K562 (cell line): ENCODE results near the gene ACKR2. TPM values are rescaled to one million over a fixed set of nuclear protein-coding genes. Genes with fewer than 3 reads are reported as not detected.
A peak's percentile ranks its signal among the peaks of the same experiment; 100 is the strongest.

Source experiments
- ETV5 ChIP-seq: sonication (generic); formaldehyde crosslinking; IDR thresholded peaks from 2 replicates; pipeline ENCODE4 v1.4.0; 2020; ENCODE audit warnings: low read depth, mild to moderate bottlenecking, missing genetic modification reagents
- GTF2A2 ChIP-seq: IDR thresholded peaks from 2 replicates; pipeline ENCODE4 v1.6.1; 2016; ENCODE audit warnings: mild to moderate bottlenecking, missing genetic modification characterization, missing compliant biosample characterization
- GTF2E2 ChIP-seq: fragments of 200-800 bp; sonication (Bioruptor generic); IDR thresholded peaks from 2 replicates; pipeline ENCODE4 v1.6.1; 2016; ENCODE audit warnings: missing genetic modification characterization, missing compliant biosample characterization
- HDAC3 ChIP-seq: fragments of 450-650 bp; IDR thresholded peaks from 2 replicates; pipeline ENCODE4 v1.6.1; 2018; ENCODE audit warnings: borderline replicate concordance, mild to moderate bottlenecking, moderate library complexity; ENCODE audit not compliant: partially characterized antibody
- HNRNPLL ChIP-seq: fragments of 200-400 bp; formaldehyde crosslinking; IDR thresholded peaks from 2 replicates; pipeline ENCODE4 v1.6.1; 2017; ENCODE audit warnings: low read length, low read depth, mild to moderate bottlenecking; ENCODE audit not compliant: poor library complexity, severe bottlenecking
- HNRNPUL1 ChIP-seq: fragments of 200-400 bp; formaldehyde crosslinking; IDR thresholded peaks from 2 replicates; pipeline ENCODE4 v1.6.1; 2017; ENCODE audit warnings: low read length
- HOXB6 ChIP-seq: fragments of 250-450 bp; sonication (Bioruptor Pico); IDR thresholded peaks from 2 replicates; pipeline ENCODE4 v1.5.1; 2022; ENCODE audit warnings: mild to moderate bottlenecking, borderline replicate concordance
- ILK ChIP-seq: fragments of 450-650 bp; IDR thresholded peaks from 2 replicates; pipeline ENCODE4 v1.6.1; 2016; ENCODE audit warnings: missing genetic modification characterization, low read depth, mild to moderate bottlenecking, missing compliant biosample characterization, moderate library complexity, borderline replicate concordance
- MCM3 ChIP-seq: fragments of 450-650 bp; IDR thresholded peaks from 2 replicates; pipeline ENCODE4 v1.6.1; 2016
- MTA3 ChIP-seq: fragments of 450-650 bp; formaldehyde crosslinking; IDR thresholded peaks from 2 replicates; pipeline ENCODE4 v1.6.1; 2017; ENCODE audit warnings: mild to moderate bottlenecking, borderline replicate concordance
- NCOA1 ChIP-seq: fragments of 450-650 bp; IDR thresholded peaks from 2 replicates; pipeline ENCODE4 v1.6.1; 2016; ENCODE audit warnings: low read depth
- SREBF1 ChIP-seq: fragments of 150-350 bp; IDR thresholded peaks from 2 replicates; pipeline ENCODE4 v1.6.1; 2014; ENCODE audit warnings: antibody characterized with exemption, low read depth, low read length, borderline replicate concordance
- ZFP1 ChIP-seq: fragments of 450-650 bp; formaldehyde crosslinking; IDR thresholded peaks from 2 replicates; pipeline ENCODE4 v1.4.0; 2020; ENCODE audit warnings: mild to moderate bottlenecking, mixed read lengths
- ZNF24 ChIP-seq: fragments of 450-650 bp; IDR thresholded peaks from 2 replicates; pipeline ENCODE4 v1.6.1; 2016
- ZNF3 ChIP-seq: fragments of 250-450 bp; sonication (Bioruptor Pico); IDR thresholded peaks from 2 replicates; pipeline ENCODE4 v1.5.0; 2021; ENCODE audit warnings: mild to moderate bottlenecking, moderate library complexity
- ZNF347 ChIP-seq: fragments of 450-650 bp; formaldehyde crosslinking; IDR thresholded peaks from 2 replicates; pipeline ENCODE4 v1.4.0; 2020; ENCODE audit warnings: low read depth, mild to moderate bottlenecking, moderate library complexity
- ZNF766 ChIP-seq: fragments of 200-800 bp; sonication (Bioruptor generic); conservative IDR thresholded peaks from 2 replicates; pipeline ENCODE4 v1.6.1; 2016; ENCODE audit warnings: missing genetic modification characterization, missing compliant biosample characterization
- polyA plus RNA-seq, 8 experiments: library from polyadenylated mRNA; depleted of rRNA in 4 of 8; stranded (reverse) in 5 of 8; unstranded in 3 of 8; fragments of >200 nt; fragmentation: Nextera tagmentation in 2 of 8; fragmentation: Illumina TruSeq in 1 of 8; extraction: Ambion mirVana in 2 of 8; extraction: Trizol in 1 of 8; gene quantifications; 2 replicates each; pipeline versions ENCODE4 v1.2.1 to v1.2.3, GENCODE V29; 2011 to 2014; ENCODE audit warnings: inconsistent platforms in 1 of 8, missing spikeins in 1 of 8
- total RNA-seq, 7 experiments: library from RNA; depleted of rRNA in 6 of 7; stranded (reverse); fragments of >200 nt in 6 of 7; fragmentation: Illumina TruSeq in 2 of 7; extraction: Trizol in 2 of 7; gene quantifications; 2 replicates each; pipeline versions ENCODE4 v1.2.1 to v1.2.3, GENCODE V29; 2011 to 2021; ENCODE audit warnings: low replicate concordance in 1 of 7
- TF ChIP-seq, protein P1 (sequence below), 2 experiments: fragments of 450-650 bp; IDR thresholded peaks; 2 replicates each; pipeline ENCODE4 v1.6.1; 2016
- TF ChIP-seq, protein P2 (sequence below): sonication (generic); formaldehyde crosslinking; IDR thresholded peaks from 2 replicates; pipeline ENCODE4 v1.8.0; 2022; ENCODE audit warnings: missing genetic modification reagents, mild to moderate bottlenecking, borderline replicate concordance
- TF ChIP-seq, protein P3 (sequence below): fragments of 150-350 bp; conservative IDR thresholded peaks from 2 replicates; pipeline ENCODE4 v1.6.1; 2014; ENCODE audit warnings: low read length
- TF ChIP-seq, protein P4 (sequence below): fragments of 250-450 bp; sonication (Bioruptor Pico); IDR thresholded peaks from 2 replicates; pipeline ENCODE4 v1.5.0; 2021
- TF ChIP-seq, protein P5 (sequence below): sonication (generic); formaldehyde crosslinking; IDR thresholded peaks from 2 replicates; pipeline ENCODE4 v1.5.0; 2020; ENCODE audit warnings: missing genetic modification reagents
- TF ChIP-seq, protein P6 (sequence below): fragments of 450-650 bp; formaldehyde crosslinking; conservative IDR thresholded peaks from 2 replicates; pipeline ENCODE4 v1.4.0; 2022; ENCODE audit warnings: mild to moderate bottlenecking, missing genetic modification characterization

Gene ACKR2
- total and polyA plus RNA-seq, 9 of the 15 experiments (the other 6 are each of a cell fraction or from before 2014, with no cell fraction given), result 0.03 to 0.69 (median 0.25) TPM; not detected in 1

DNA sequence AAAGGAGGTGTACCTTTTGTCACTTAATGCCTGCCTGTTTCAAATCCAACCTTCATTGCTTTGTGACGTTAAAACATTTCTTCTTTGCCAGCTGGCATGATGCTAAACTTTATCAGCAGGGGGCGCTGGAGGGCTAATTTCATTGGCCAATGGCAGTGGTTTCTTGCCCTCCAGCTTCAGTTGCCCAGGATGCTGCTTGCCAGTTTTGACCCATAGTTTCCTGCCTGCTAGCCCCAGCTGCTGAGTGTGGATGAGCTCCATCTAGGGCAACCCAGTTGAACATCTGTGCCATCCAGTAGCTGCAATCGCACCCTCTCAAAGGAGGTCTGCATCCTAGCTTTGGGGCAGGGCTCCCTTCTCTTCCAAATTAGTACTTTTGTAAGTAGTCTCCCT, 22.1 kb downstream of the ACKR2 start (continued):
- TF ChIP-seq, protein P1, sequence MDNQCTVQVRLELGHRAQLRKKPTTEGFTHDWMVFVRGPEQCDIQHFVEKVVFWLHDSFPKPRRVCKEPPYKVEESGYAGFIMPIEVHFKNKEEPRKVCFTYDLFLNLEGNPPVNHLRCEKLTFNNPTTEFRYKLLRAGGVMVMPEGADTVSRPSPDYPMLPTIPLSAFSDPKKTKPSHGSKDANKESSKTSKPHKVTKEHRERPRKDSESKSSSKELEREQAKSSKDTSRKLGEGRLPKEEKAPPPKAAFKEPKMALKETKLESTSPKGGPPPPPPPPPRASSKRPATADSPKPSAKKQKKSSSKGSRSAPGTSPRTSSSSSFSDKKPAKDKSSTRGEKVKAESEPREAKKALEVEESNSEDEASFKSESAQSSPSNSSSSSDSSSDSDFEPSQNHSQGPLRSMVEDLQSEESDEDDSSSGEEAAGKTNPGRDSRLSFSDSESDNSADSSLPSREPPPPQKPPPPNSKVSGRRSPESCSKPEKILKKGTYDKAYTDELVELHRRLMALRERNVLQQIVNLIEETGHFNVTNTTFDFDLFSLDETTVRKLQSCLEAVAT (IDR thresholded peaks at IDR 0.05), result no peak
- TF ChIP-seq SREBF1 (no peak), NCOA1 (no peak), ZNF24 (peak; percentile 28; the same call in 1 of the 2 replicates), GTF2E2 (tag) (no peak), ZFP1 (no peak), ZNF347 (CRISPR knock-in tag) (no peak), ETV5 (CRISPR knock-in tag) (no peak), ILK (no peak), GTF2A2 (tag) (no peak), HOXB6 (CRISPR knock-in tag) (no peak), ZNF3 (no peak), MTA3 (no peak), ZNF766 (CRISPR knock-in tag) (peak; percentile 88), HNRNPUL1 (no peak), HNRNPLL (no peak), MCM3 (no peak), HDAC3 (no peak)
- TF ChIP-seq, protein P2, sequence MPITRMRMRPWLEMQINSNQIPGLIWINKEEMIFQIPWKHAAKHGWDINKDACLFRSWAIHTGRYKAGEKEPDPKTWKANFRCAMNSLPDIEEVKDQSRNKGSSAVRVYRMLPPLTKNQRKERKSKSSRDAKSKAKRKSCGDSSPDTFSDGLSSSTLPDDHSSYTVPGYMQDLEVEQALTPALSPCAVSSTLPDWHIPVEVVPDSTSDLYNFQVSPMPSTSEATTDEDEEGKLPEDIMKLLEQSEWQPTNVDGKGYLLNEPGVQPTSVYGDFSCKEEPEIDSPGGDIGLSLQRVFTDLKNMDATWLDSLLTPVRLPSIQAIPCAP (CRISPR knock-in tag), result no peak
- TF ChIP-seq, protein P3, sequence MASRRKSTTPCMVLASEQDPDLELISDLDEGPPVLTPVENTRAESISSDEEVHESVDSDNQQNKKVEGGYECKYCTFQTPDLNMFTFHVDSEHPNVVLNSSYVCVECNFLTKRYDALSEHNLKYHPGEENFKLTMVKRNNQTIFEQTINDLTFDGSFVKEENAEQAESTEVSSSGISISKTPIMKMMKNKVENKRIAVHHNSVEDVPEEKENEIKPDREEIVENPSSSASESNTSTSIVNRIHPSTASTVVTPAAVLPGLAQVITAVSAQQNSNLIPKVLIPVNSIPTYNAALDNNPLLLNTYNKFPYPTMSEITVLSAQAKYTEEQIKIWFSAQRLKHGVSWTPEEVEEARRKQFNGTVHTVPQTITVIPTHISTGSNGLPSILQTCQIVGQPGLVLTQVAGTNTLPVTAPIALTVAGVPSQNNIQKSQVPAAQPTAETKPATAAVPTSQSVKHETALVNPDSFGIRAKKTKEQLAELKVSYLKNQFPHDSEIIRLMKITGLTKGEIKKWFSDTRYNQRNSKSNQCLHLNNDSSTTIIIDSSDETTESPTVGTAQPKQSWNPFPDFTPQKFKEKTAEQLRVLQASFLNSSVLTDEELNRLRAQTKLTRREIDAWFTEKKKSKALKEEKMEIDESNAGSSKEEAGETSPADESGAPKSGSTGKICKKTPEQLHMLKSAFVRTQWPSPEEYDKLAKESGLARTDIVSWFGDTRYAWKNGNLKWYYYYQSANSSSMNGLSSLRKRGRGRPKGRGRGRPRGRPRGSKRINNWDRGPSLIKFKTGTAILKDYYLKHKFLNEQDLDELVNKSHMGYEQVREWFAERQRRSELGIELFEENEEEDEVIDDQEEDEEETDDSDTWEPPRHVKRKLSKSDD, result no peak
- TF ChIP-seq, protein P4, sequence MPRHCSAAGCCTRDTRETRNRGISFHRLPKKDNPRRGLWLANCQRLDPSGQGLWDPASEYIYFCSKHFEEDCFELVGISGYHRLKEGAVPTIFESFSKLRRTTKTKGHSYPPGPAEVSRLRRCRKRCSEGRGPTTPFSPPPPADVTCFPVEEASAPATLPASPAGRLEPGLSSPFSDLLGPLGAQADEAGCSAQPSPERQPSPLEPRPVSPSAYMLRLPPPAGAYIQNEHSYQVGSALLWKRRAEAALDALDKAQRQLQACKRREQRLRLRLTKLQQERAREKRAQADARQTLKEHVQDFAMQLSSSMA (CRISPR knock-in tag), result no peak
- TF ChIP-seq, protein P5, sequence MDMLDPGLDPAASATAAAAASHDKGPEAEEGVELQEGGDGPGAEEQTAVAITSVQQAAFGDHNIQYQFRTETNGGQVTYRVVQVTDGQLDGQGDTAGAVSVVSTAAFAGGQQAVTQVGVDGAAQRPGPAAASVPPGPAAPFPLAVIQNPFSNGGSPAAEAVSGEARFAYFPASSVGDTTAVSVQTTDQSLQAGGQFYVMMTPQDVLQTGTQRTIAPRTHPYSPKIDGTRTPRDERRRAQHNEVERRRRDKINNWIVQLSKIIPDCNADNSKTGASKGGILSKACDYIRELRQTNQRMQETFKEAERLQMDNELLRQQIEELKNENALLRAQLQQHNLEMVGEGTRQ (CRISPR knock-in tag), result no peak
- TF ChIP-seq, protein P6, sequence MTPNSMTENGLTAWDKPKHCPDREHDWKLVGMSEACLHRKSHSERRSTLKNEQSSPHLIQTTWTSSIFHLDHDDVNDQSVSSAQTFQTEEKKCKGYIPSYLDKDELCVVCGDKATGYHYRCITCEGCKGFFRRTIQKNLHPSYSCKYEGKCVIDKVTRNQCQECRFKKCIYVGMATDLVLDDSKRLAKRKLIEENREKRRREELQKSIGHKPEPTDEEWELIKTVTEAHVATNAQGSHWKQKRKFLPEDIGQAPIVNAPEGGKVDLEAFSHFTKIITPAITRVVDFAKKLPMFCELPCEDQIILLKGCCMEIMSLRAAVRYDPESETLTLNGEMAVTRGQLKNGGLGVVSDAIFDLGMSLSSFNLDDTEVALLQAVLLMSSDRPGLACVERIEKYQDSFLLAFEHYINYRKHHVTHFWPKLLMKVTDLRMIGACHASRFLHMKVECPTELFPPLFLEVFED (CRISPR knock-in tag), result no peak
